Muscle layer of duodenum (tissue), 2 donors: ENCODE measurements around the gene GZF1.

Source experiments
- H3K27ac ChIP-seq: one replicate; pipeline ENCODE4 v1.7.0; 2013; ENCODE audit warnings: mild to moderate bottlenecking, low read length
- H3K27me3 ChIP-seq: one replicate; pipeline ENCODE4 v1.7.0; 2013; ENCODE audit warnings: low read depth, mild to moderate bottlenecking, control low read depth, low read length
- H3K36me3 ChIP-seq, 2 donors: one replicate each; pipeline ENCODE4 v1.7.0; 2013; ENCODE audit warnings: low read length in 2 of 2, control low read depth in 1 of 2, mild to moderate bottlenecking in 1 of 2; ENCODE audit not compliant: insufficient read depth in 2 of 2, control insufficient read depth in 1 of 2
- H3K4me1 ChIP-seq, 2 donors: one replicate each; pipeline ENCODE4 v1.7.0; 2013; ENCODE audit warnings: low read length in 2 of 2, mild to moderate bottlenecking in 2 of 2, control low read depth in 1 of 2, moderate library complexity in 1 of 2; ENCODE audit not compliant: insufficient read depth in 2 of 2, control insufficient read depth in 1 of 2
- H3K4me3 ChIP-seq, 2 donors: one replicate each; pipeline ENCODE4 v1.7.0; 2013; ENCODE audit warnings: low read length in 2 of 2, low read depth in 1 of 2, mild to moderate bottlenecking in 1 of 2
- H3K9me3 ChIP-seq, 2 donors: one replicate each; pipeline ENCODE4 v1.7.0; 2013; ENCODE audit warnings: low read length in 2 of 2, control low read depth in 1 of 2, mild to moderate bottlenecking in 1 of 2; ENCODE audit not compliant: control insufficient read depth in 1 of 2
- donor health status: healthy.

Gene GZF1

GRCh38 chr20:23396950-23397627 is 35.1 kb downstream of the GZF1 start:
- Histone ChIP-seq H3K9me3 (no peaks in the 10 kb centered on the region), H3K36me3 (peaks cover 20 to 31% of the 10 kb centered on the region in 2 donors), H3K4me1 (peaks cover 0 to 13% of the 10 kb centered on the region in 2 donors), H3K27ac (no peak overlapping the region), H3K4me3 (no peak overlapping the region), H3K27me3 (no peaks in the 10 kb centered on the region)

- H3K36me3 ChIP-seq, result peaks cover 20 to 23% of the 10 kb centered on the region in 2 donors
Measured at GRCh38 chr20:23397961-23398360, 36.0 kb downstream of the GZF1 start.

GRCh38 chr20:23399568-23400241 is 37.7 kb downstream of the GZF1 start:
- Histone ChIP-seq H3K27ac (no peak overlapping the region), H3K36me3 (peaks cover 3 to 6% of the 10 kb centered on the region in 2 donors), H3K4me1 (peaks cover 0 to 22% of the 10 kb centered on the region in 2 donors), H3K4me3 (no peak overlapping the region), H3K27me3 (no peaks in the 10 kb centered on the region), H3K9me3 (no peaks in the 10 kb centered on the region)

More at GRCh38 chr20:23397961-23398360, 36.0 kb downstream of the GZF1 start:
- Histone ChIP-seq H3K27me3 (no peaks in the 10 kb centered on the region), H3K9me3 (no peaks in the 10 kb centered on the region), H3K4me3 (no peak overlapping the region), H3K4me1 (peaks cover 0 to 13% of the 10 kb centered on the region in 2 donors), H3K27ac (no peak overlapping the region)

- H3K27ac ChIP-seq, result no peak overlapping the region
- no peak overlapping the region for H3K4me3 ChIP-seq
- H3K27me3 ChIP-seq, result no peaks in the 10 kb centered on the region
- peaks cover 0 to 22% of the 10 kb centered on the region in 2 donors for H3K4me1 ChIP-seq
- no peaks in the 10 kb centered on the region for H3K36me3 ChIP-seq
- no peaks in the 10 kb centered on the region for H3K9me3 ChIP-seq
Measured at GRCh38 chr20:23401051-23401450, 39.1 kb downstream of the GZF1 start.

- Histone ChIP-seq H3K4me3 (no peak overlapping the region), H3K27me3 (no peaks in the 10 kb centered on the region), H3K36me3 (no peaks in the 10 kb centered on the region), H3K27ac (no peak overlapping the region), H3K4me1 (peaks cover 0 to 13% of the 10 kb centered on the region in 2 donors), H3K9me3 (no peaks in the 10 kb centered on the region)
Measured at GRCh38 chr20:23403751-23404150, 41.8 kb downstream of the GZF1 start.

GRCh38 chr20:23404196-23404595 is 42.2 kb downstream of the GZF1 start:
- Histone ChIP-seq H3K4me3 (no peak overlapping the region), H3K4me1 (peaks cover 0 to 13% of the 10 kb centered on the region in 2 donors), H3K9me3 (no peaks in the 10 kb centered on the region), H3K27me3 (no peaks in the 10 kb centered on the region), H3K27ac (no peak overlapping the region), H3K36me3 (no peaks in the 10 kb centered on the region)

- Histone ChIP-seq H3K4me3 (no peak overlapping the region), H3K36me3 (no peaks in the 10 kb centered on the region), H3K27me3 (no peaks in the 10 kb centered on the region), H3K27ac (no peak overlapping the region), H3K9me3 (no peaks in the 10 kb centered on the region), H3K4me1 (peaks cover 0 to 24% of the 10 kb centered on the region in 2 donors)
Measured at GRCh38 chr20:23406880-23407279, 44.9 kb downstream of the GZF1 start.

GRCh38 chr20:23407781-23408464 is 45.9 kb downstream of the GZF1 start:
- H3K36me3 ChIP-seq, result no peaks in the 10 kb centered on the region
- H3K4me1 ChIP-seq, result peaks cover 0 to 29% of the 10 kb centered on the region in 2 donors
- no peak overlapping the region for H3K27ac ChIP-seq
- no peaks in the 10 kb centered on the region for H3K27me3 ChIP-seq
- no peaks in the 10 kb centered on the region for H3K9me3 ChIP-seq
- H3K4me3 ChIP-seq, result no peak overlapping the region

GRCh38 chr20:23408957-23409356 is 47.0 kb downstream of the GZF1 start:
- Histone ChIP-seq H3K4me3 (no peak overlapping the region), H3K27ac (no peak overlapping the region), H3K4me1 (peaks cover 0 to 23% of the 10 kb centered on the region in 2 donors), H3K27me3 (no peaks in the 10 kb centered on the region), H3K36me3 (no peaks in the 10 kb centered on the region), H3K9me3 (no peaks in the 10 kb centered on the region)

GRCh38 chr20:23409800-23410199 is 47.8 kb downstream of the GZF1 start:
- Histone ChIP-seq H3K4me3 (no peak overlapping the region), H3K27ac (no peak overlapping the region), H3K4me1 (peaks cover 0 to 19% of the 10 kb centered on the region in 2 donors), H3K27me3 (no peaks in the 10 kb centered on the region), H3K9me3 (no peaks in the 10 kb centered on the region), H3K36me3 (no peaks in the 10 kb centered on the region)

GRCh38 chr20:23410916-23411695 is 49.1 kb downstream of the GZF1 start:
- no peak overlapping the region for H3K4me3 ChIP-seq
- no peak overlapping the region for H3K27ac ChIP-seq
- no peaks in the 10 kb centered on the region for H3K27me3 ChIP-seq
- H3K9me3 ChIP-seq, result no peaks in the 10 kb centered on the region
- H3K4me1 ChIP-seq, result peaks cover 0 to 24% of the 10 kb centered on the region in 2 donors
- no peaks in the 10 kb centered on the region for H3K36me3 ChIP-seq
